ENCODE data around the gene FHIT. TPM values are rescaled to one million over a fixed set of nuclear protein-coding genes. Genes with fewer than 3 reads are reported as not detected.

FHIT gene
- polyA plus RNA-seq, 1 of the 3 experiments (the other 2 are of a cell fraction) = 0.41 TPM

GRCh38 chr3:60395173-60395762 is 856.0 kb downstream of the FHIT start:
- CTCF ChIA-PET = interaction anchor here (1.5 kb wide), 1 partner anchor 12 kb away, joined by 4 read pairs; no protein-coding TSS in a partner anchor
- no peak for DNase-seq
- Histone ChIP-seq H3K79me2 (ENCODE audit: insufficient read depth) (no peaks in the 10 kb centered on the region), H3K27ac (ENCODE audit: low read depth in 2 of 2, low read length in 1 of 2) (no peak overlapping the region), H3K36me3 (replicated peaks in 1 of 2; ENCODE audit: control insufficient read depth in 1 of 2, insufficient read depth in 2 of 2, low read length in 1 of 2) (no peaks in the 10 kb centered on the region), H2AFZ (ENCODE audit: low read depth) (no peak overlapping the region), H3K9ac (no peak overlapping the region), H3K4me1 (ENCODE audit: control insufficient read depth in 1 of 2, insufficient read depth in 2 of 2, low read depth in 1 of 2, low read length in 1 of 2) (no peaks in the 10 kb centered on the region; a peak in 1 of 4 replicates), H3K4me3 (ENCODE audit: low read depth in 2 of 2, low read length in 1 of 2) (no peak overlapping the region), H3F3A (replicated peaks; ENCODE audit: insufficient read depth) (no peaks in the 10 kb centered on the region), H3K9me2 (no peaks in the 10 kb centered on the region), H3K27me3 (ENCODE audit: insufficient read depth) (no peaks in the 10 kb centered on the region), H3K9me3 (no peaks in the 10 kb centered on the region), H3K4me2 (no peak overlapping the region), H4K20me1 (ENCODE audit: insufficient read depth) (no peaks in the 10 kb centered on the region)
- POLR2A ChIA-PET = no interaction called here
- TF ChIP-seq MXI1 (IDR thresholded peaks at IDR 0.05; ENCODE audit: low read depth, low read length) (no peak), RXRA (IDR thresholded peaks at IDR 0.05; ENCODE audit: borderline replicate concordance, low read depth) (no peak), ELF1 (IDR thresholded peaks at IDR 0.05) (no peak), USF2 (IDR thresholded peaks at IDR 0.05; ENCODE audit: borderline replicate concordance, low read depth, low read length) (no peak), CTCF (IDR thresholded peaks at IDR 0.05) (no peak), FOXM1 (IDR thresholded peaks at IDR 0.05; ENCODE audit: low read depth) (no peak), FOSL2 (IDR thresholded peaks at IDR 0.05; ENCODE audit: borderline replicate concordance, low read depth) (no peak), GABPA (IDR thresholded peaks at IDR 0.05; ENCODE audit: low read depth) (no peak), TAF1 (IDR thresholded peaks at IDR 0.05; ENCODE audit: borderline replicate concordance, low read depth, low read length) (no peak), SMC3 (IDR thresholded peaks at IDR 0.05; ENCODE audit: low read depth, low read length) (no peak), FOXJ3 (CRISPR knock-in tag; IDR thresholded peaks at IDR 0.05) (no peak), MAX (IDR thresholded peaks at IDR 0.05; ENCODE audit: low read depth) (no peak), POLR2AphosphoS5 (IDR thresholded peaks at IDR 0.05; ENCODE audit: low read depth, low read length) (no peak), RCOR1 (IDR thresholded peaks at IDR 0.05; ENCODE audit: low read length) (no peak), IRF3 (IDR thresholded peaks at IDR 0.05; ENCODE audit: low read depth, low read length) (no peak)
- WGBS (ENCODE audit: low lambda C conversion rate) = 58% methylated on average over 4 of the region's 4 CpGs
